ENCODE data around the gene ZNF722. TPM values are rescaled to one million over a fixed set of nuclear protein-coding genes. Genes with fewer than 3 reads are reported as not detected.

Gene ZNF722
- total RNA-seq, result not detected

DNA sequence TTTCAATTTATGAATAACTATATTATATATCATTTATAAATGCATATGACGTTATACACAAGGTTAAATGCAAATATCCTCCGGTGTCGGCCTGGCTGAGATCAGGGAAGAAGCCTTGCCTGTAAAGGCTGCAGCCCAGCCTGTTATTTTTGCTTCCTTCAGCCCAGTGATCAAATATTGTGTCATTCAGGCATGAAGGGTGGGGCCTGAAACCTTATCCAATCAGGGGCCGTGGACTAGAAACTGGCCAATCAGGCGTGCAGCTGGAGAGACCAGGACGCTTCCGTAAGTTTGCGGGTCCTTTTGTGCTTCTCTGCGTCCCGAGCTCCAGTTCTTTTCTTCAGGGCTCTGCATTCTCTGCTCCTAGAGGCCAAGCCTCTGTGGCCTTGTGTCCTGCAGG, at the start of gene ZNF722:
Gene ZNF722, plus strand, starts transcription at position 301 of the 400 bp plus-strand sequence. CDS start 113 bp downstream, outside the sequence.

DNA sequence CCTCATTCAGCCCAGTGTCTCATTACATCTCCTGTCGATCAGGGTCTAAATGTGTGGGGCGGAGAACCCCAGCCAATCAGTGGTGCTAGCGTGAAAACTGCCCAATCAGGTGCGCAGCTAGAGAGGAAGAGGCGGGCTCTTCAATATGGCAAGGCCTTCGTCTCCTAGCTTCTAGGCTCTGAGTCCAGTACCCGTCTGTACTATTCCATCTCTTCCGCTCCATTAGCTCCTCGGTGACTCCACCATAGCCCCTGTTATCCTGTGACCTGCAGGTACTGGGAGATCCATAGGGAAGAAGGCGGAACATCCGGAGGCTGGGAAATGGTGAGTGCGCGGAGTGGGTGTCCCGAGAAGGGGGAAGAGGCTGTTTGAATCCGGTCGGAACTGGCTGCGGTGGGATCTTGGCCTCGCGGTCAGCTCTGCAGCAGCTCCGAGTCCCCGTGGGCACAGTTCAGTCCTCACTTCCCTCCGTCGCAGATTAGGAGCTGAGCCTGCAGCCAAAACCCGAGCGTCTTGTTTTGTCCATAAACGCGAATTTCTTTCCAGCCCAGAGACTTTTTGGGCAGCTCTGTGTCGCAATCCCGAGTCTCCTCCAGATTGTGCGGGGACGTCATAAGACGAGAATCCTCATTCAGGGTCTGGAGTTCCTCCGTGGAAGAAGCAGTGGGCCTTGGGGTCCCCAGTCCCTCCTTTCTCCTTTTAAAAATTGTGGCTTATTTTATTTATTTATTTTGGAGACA, 46.8 kb downstream of the ZNF722 start, which contains the start of gene ZNF727:
Gene ZNF727, plus strand, starts transcription at position 134 of the 740 bp plus-strand sequence. Its CDS starts 188 bp downstream, at position 322.

Small RNA genes within 50 kb of the gene (small RNA-seq; reads per million reads assigned to genes)
- gene AC092634.1 (ENCODE audit: low replicate concordance) (not detected), gene AC092634.7 (ENCODE audit: low replicate concordance) (not detected), gene VN1R36P (ENCODE audit: low replicate concordance) (not detected)

Other genes starting within 250 kb of the ZNF722 start
- 0.35 TPM for gene ZNF727, start 46.6 kb downstream of the ZNF722 start, total RNA-seq
- gene ZNF735, start 208.4 kb downstream of the ZNF722 start, total RNA-seq, result not detected
- not detected for gene ZNF679, start 229.6 kb downstream of the ZNF722 start, total RNA-seq

Measured in metanephros (tissue), 2 donors.